GM19193 (cell line): Measurements from ENCODE around the gene ADGRL2.

ENCODE experiments used
- POLR2A ChIP-seq: IDR thresholded peaks from 4 replicates; pipeline ENCODE4 v1.6.1; 2011; ENCODE audit not compliant: insufficient read depth, insufficient read length; ENCODE audit errors: extremely low read depth

Gene ADGRL2

DNA sequence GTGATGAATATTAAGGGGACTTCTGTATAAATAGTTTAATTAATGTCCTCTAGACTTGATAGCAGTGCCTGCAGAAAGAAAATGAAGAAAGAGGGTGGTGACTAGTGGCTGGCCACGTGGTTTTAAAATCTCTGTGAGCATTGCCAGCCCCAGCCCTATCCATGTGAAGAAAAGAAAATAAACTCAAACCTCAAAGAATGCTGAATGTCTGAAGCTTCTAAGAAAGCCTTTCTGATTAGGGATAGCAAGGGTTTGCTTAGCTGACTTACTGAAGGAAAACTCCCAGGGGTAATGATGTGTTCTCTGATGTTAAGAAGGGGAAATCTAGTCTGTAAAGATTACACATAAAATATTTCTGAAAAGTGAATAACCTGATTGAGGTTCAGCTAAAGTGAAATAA is 31.8 kb downstream of the ADGRL2 start:
- no peak for TF ChIP-seq POLR2A

- no peak for TF ChIP-seq POLR2A
These were observed 33.0 kb downstream of the ADGRL2 start for GRCh38 chr1:81833722-81834121.

DNA sequence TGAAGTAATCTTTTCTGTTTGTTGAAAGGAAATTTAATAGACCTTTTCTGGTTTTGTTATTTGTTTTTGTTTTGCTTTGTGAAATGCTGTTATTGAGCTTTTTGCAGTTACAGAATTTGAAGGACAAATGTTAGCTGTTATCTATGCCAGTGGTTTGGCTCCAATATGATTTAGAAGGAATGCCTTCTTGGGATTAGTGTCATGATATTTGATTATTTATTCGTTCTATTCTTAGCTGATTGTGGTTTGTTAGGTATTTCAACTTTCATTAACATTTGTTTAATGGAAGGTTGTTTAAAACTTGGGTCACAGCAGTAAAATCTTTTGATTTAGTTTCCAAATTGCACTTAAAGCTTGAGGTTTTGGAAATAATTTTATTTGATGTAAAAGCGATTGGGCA is 33.5 kb downstream of the ADGRL2 start:
- TF ChIP-seq POLR2A: no peak

- no peak for TF ChIP-seq POLR2A
These were observed 34.4 kb downstream of the ADGRL2 start for GRCh38 chr1:81834921-81835698.

- no peak for TF ChIP-seq POLR2A
These were observed 35.4 kb downstream of the ADGRL2 start for GRCh38 chr1:81836007-81836626.

DNA sequence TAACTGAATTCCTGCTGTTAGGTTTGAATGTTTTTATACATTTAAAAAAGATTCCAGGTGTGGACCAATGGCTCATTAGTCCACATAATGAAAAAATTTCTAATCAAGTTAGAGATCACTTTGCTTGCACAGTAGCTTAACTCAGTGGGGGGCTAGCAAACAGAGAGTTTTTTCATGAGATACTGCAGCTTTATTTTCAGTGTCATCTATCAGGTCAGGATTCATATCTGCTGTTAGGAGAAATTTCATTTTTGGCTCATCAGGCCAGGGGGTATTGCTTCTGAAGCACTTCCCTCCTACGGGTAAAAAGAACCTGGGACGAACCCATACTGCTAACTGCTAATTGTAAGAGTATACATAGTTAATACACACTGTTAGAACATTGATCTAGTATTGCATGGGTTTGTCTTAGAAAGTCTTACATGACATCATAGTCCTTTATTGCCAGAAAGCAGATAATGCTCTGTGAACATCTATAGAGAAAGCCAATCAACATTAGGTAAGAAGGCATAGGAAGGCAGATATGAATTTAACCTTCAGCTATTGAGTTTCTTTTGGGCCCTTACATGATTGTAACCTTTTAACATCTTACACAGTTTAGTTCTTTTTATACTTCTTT is 38.0 kb downstream of the ADGRL2 start:
- TF ChIP-seq POLR2A: no peak

GRCh38 chr1:81840805-81841204 is 40.1 kb downstream of the ADGRL2 start:
- TF ChIP-seq POLR2A: no peak

DNA sequence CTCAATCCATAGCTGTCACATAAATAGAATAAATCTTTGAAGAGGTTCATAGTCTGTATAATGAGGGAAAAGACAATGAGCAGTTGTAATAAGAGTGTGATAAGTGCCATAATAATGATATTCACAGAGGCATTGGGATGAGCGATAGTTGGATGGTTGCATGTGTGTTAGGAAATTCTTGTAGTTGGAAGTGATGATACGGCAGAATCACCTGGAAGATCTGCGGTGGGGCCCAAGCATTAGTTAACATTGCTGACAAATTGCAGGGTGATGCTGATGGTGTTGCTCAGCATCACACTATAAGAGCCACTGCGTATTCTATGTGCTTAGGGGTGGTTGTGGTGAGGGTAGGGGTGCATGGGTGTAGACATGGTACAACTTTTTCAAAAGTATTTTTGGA is 41.1 kb downstream of the ADGRL2 start:
- no peak for TF ChIP-seq POLR2A

DNA sequence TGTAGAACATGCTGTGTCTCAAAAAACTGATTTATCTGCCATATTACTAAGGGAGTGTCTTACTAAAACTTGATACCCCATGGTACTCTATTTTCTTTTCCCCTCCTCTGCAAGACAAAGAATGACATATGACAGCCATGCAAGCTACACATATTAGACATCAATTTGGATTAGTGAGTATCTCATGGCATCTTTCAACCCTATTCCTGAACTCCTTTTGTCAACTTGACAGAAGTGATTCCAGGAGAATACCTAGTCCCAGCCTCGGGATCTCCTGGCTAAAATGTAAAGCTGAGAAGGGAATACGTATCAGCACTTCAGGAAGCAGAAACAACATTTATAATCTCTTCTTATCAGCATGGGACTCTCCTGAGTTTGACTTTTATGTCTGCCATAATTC is 43.7 kb downstream of the ADGRL2 start:
- no peak for TF ChIP-seq POLR2A

DNA sequence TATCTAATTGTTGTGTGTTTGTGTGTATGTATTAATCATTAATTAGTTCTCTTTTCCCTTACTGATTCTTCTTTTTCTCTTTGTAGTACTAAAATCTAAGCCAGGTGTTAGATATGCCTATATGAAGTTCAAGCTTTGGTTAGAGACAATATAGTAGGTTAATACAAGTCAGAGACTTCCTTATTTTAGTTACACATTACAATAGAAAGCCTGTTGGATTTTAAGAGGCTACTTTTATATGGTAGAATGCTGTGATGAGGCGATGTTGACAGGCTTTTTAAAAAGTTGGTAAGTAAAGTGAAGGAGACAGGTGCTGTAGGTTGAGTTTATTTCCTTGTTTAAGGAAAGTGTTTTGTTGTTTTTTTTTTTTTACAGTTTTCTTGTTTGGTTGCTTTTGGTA is 45.9 kb downstream of the ADGRL2 start:
- no peak for TF ChIP-seq POLR2A

DNA sequence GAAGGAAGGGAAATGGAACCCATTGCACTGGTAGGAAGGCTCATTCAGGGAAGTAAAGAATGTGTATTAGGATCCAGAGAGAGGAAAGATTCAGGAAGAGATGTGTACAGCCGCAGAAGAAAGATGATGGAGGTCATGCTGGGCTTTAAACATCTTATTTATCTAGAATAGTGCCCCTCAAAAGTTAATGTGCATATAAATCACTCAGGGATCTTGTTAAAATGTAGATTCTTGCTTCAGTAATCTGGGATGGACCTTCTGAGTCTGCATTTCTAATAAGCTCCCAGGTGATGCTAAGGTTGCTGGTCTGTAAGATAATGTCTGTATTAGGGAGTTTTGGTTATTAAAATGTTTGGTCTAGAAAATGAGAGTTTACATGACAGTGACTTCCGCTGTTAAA is 46.3 kb downstream of the ADGRL2 start:
- TF ChIP-seq POLR2A: no peak

DNA sequence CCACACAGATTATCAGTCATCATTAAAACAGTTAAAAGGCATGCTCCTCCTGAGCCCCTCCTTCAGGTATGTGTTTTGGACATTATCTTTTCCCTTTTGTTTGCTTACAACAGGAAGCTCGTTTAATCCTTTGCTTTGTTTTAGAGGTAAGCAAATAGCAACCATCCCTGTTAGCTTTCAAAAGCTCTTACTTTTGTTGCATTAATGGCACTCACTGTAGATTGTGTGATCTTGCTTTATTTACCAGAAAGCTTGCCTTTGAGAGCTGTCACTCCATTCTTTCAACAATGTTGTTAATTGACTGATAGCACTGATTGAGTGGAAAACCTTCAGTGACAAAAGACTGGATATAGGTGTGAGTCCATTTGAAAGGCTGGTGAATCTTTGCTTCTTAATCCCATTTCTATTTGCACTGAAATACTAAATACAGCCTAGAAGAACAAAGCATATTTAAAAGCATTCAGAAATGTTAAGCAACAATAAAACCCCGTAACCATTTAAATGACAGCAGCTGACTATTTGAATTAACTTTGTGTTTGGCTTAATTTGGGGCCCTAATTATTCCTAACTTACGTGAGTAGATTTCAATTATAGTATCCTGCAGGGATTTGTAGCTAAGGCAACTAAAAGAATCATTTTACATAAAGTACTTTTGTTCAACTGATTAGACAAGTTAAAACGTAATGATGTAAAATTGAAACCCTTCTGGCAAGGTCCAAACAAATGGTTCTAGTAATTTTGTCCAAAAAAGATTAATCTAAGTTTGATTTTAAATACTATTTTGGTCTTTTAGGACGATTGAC is 48.3 kb downstream of the ADGRL2 start:
- no peak for TF ChIP-seq POLR2A

DNA sequence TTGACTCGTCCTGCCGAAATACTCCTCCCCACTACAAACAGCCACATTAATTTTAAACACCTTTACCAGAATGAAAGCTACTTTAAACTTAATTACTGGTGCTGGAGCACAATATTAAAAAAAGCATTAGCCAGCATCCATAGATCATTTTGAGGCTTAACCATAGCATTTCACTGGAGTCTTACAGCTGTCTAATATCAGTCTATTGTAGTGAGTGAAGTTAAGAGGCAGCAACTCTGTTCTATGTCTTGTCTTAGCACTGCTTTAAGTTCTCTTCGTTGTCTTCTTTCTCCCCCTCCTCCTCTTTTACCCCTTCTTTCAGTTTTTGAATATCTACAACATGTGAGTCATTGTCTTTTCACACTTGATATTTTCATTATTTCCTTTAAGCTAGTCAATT is 49.3 kb downstream of the ADGRL2 start:
- TF ChIP-seq POLR2A: no peak

GRCh38 chr1:81850495-81850894 is 49.8 kb downstream of the ADGRL2 start:
- no peak for TF ChIP-seq POLR2A

DNA sequence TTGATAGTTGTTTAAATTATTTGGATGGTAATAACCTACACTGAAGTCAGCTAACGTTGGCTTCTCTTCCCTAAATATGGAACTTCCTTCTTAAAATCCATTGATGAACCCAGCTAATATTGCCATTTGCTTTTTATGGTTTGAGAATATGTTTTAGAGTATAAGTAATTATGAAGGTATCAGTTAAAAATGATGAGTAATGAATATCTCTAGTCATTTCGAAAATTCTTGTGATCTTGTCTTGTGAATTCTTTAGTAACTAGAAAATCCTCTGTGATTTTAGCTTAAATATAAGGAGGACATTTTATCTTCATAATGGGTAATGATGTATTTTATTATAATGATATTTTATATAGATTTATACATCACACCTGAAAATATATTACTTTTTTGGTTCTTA is 50.5 kb downstream of the ADGRL2 start:
- TF ChIP-seq POLR2A: no peak
